CD14-positive monocyte (primary cell): ENCODE results near the gene PHLDA1. TPM values are rescaled to one million over a fixed set of nuclear protein-coding genes. Genes with fewer than 3 reads are reported as not detected.

Source experiments
- DNase-seq, 3 donors: peaks; one replicate each; pipeline ENCODE4 v3.0.0-alpha.2; 2011 to 2022
- H2AFZ ChIP-seq: 2 replicates; pipeline ENCODE4 v1.6.0; 2012; ENCODE audit warnings: mild to moderate bottlenecking, low read depth, low read length, inconsistent platforms; ENCODE audit not compliant: insufficient read depth, poor library complexity, severe bottlenecking
- H3K27ac ChIP-seq, 2 donors: 1 replicate in 1 of 2; 2 replicates in 1 of 2; pipeline ENCODE4 v1.5.1; 2012 to 2013; ENCODE audit warnings: low read length in 2 of 2, control low read depth in 1 of 2, inconsistent platforms in 1 of 2, low read depth in 1 of 2, mild to moderate bottlenecking in 1 of 2
- H3K27me3 ChIP-seq, 2 donors: one replicate each; pipeline versions ENCODE4 v1.6.0 to v1.6.1; 2011 to 2013; ENCODE audit warnings: low read length in 2 of 2; ENCODE audit not compliant: control insufficient read depth in 2 of 2, insufficient read depth in 2 of 2
- H3K36me3 ChIP-seq, 2 donors: replicated peaks in 1 of 2; 1 replicate in 1 of 2; 2 replicates in 1 of 2; pipeline versions ENCODE4 v1.5.1 to v1.6.1; 2012 to 2013; ENCODE audit warnings: low read length in 2 of 2, control low read depth in 1 of 2, inconsistent platforms in 1 of 2, mild to moderate bottlenecking in 1 of 2; ENCODE audit not compliant: insufficient read depth in 2 of 2, control insufficient read depth in 1 of 2
- H3K4me1 ChIP-seq, 2 donors: 1 replicate in 1 of 2; 2 replicates in 1 of 2; pipeline versions ENCODE4 v1.5.1 to v1.6.1; 2012 to 2013; ENCODE audit warnings: low read length in 2 of 2, control low read depth in 1 of 2, inconsistent platforms in 1 of 2, mild to moderate bottlenecking in 1 of 2, moderate library complexity in 1 of 2; ENCODE audit not compliant: insufficient read depth in 2 of 2, control insufficient read depth in 1 of 2
- H3K4me2 ChIP-seq: replicated peaks from 2 replicates; pipeline ENCODE3; 2012; ENCODE audit warnings: low read length, moderate library complexity, mild to moderate bottlenecking; ENCODE audit not compliant: poor library complexity, severe bottlenecking; ENCODE audit errors: extremely low read depth
- H3K4me3 ChIP-seq, 3 experiments: fragments of 200-600 bp in 1 of 3; sonication (generic) in 1 of 3; replicated peaks in 1 of 3; 1 replicate in 2 of 3; 2 replicates in 1 of 3; pipeline ENCODE4 v1.5.1; 2011 to 2013; ENCODE audit warnings: low read length in 3 of 3, mild to moderate bottlenecking in 3 of 3, control low read depth in 2 of 3, low read depth in 2 of 3, inconsistent platforms in 1 of 3, moderate library complexity in 1 of 3
- H3K79me2 ChIP-seq: 2 replicates; pipeline ENCODE4 v1.6.0; 2012; ENCODE audit warnings: mild to moderate bottlenecking, control low read depth, inconsistent platforms, low read length, moderate library complexity; ENCODE audit not compliant: insufficient read depth
- H3K9ac ChIP-seq: 2 replicates; pipeline ENCODE4 v1.6.0; 2017; ENCODE audit warnings: low read length, mild to moderate bottlenecking; ENCODE audit not compliant: insufficient read depth, poor library complexity, severe bottlenecking
- H3K9me3 ChIP-seq, 2 donors: replicated peaks in 1 of 2; 1 replicate in 1 of 2; 2 replicates in 1 of 2; pipeline versions ENCODE4 v1.5.1 to v1.6.1; 2012 to 2013; ENCODE audit warnings: low read length in 2 of 2, control low read depth in 1 of 2; ENCODE audit not compliant: control insufficient read depth in 1 of 2, insufficient read depth in 1 of 2
- H4K20me1 ChIP-seq: 2 replicates; pipeline ENCODE4 v1.6.0; 2012; ENCODE audit warnings: mild to moderate bottlenecking, low read length, control low read depth, moderate library complexity; ENCODE audit not compliant: insufficient read depth
- H3K27ac Mint-ChIP-seq, 7 donors: one replicate each; pipeline ENCODE4 v1.8.0; 2020; ENCODE audit warnings: mild to moderate bottlenecking in 7 of 7, mixed read lengths in 7 of 7, moderate library complexity in 6 of 7, inconsistent platforms in 2 of 7
- H3K27me3 Mint-ChIP-seq, 3 donors: one replicate each; pipeline ENCODE4 v1.8.0; 2021 to 2022; ENCODE audit warnings: low read depth in 3 of 3, mild to moderate bottlenecking in 3 of 3, mixed read lengths in 3 of 3, moderate library complexity in 3 of 3, inconsistent platforms in 1 of 3
- H3K36me3 Mint-ChIP-seq, 2 donors: one replicate each; pipeline ENCODE4 v1.8.0; 2020; ENCODE audit warnings: mixed read lengths in 2 of 2, inconsistent platforms in 1 of 2, mild to moderate bottlenecking in 1 of 2
- H3K4me1 Mint-ChIP-seq: one replicate; pipeline ENCODE4 v1.8.0; 2020; ENCODE audit warnings: mild to moderate bottlenecking, mixed read lengths
- H3K4me3 Mint-ChIP-seq, 2 donors: one replicate each; pipeline ENCODE4 v1.8.0; 2020; ENCODE audit warnings: mild to moderate bottlenecking in 2 of 2, mixed read lengths in 2 of 2, moderate library complexity in 1 of 2
- H3K9me3 Mint-ChIP-seq, 7 donors: one replicate each; pipeline ENCODE4 v1.8.0; 2020 to 2022; ENCODE audit warnings: mixed read lengths in 7 of 7, mild to moderate bottlenecking in 6 of 7, moderate library complexity in 6 of 7, inconsistent platforms in 2 of 7
- CTCF ChIP-seq: fragments of 200-600 bp; IDR thresholded peaks from one replicate; pipeline ENCODE4 v1.8.0; 2022; ENCODE audit warnings: antibody characterized with exemption, mild to moderate bottlenecking
- WGBS: methylation state at CpG from one replicate; pipeline ENCODE4 v1.1.5; 2013; ENCODE audit warnings: missing lambda C conversion rate; ENCODE audit not compliant: insufficient coverage; 5-methylcytosine and 5-hydroxymethylcytosine counted together
- intact Hi-C, 2 donors: fragments of 100-400 bp; cut with micrococcal nuclease; formaldehyde crosslinking; loops; one replicate each; pipeline versions ENCODE4 v1.15.0 to v1.15.1; 2023
- polyA plus RNA-seq, 3 donors: library from polyadenylated mRNA; depleted of rRNA in 1 of 3; unstranded in 2 of 3; stranded (reverse) in 1 of 3; fragments of 300-500 nt in 2 of 3; fragments of >200 nt in 1 of 3; fragmentation: Illumina TruSeq in 2 of 3; gene quantifications; 1 replicate in 2 of 3; 2 replicates in 1 of 3; pipeline ENCODE4 v1.2.3, GENCODE V29; 2012 to 2021

Gene PHLDA1
- polyA plus RNA-seq, 3 donors, result 1.1 to 5.8 (median 1.6) TPM

GRCh38 chr12:75982979-75983660, 48.5 kb downstream of the PHLDA1 start:
- H3K4me2 ChIP-seq, result no peak overlapping the region
- H3K36me3 Mint-ChIP-seq, result peaks cover 0 to 6% of the 10 kb centered on the region in 2 donors
- no peak overlapping the region for H3K9ac ChIP-seq
- H3K4me3 ChIP-seq, result no peak overlapping the region
- H3K4me1 ChIP-seq, result peaks cover 19 to 23% of the 10 kb centered on the region in 2 donors
- no peak overlapping the region for H3K4me3 Mint-ChIP-seq
- no peak overlapping the region for H2AFZ ChIP-seq
- no peak for DNase-seq
- no peak overlapping the region for H3K27ac ChIP-seq
- peaks cover 0 to 7% (median 2%) of the 10 kb centered on the region in 7 donors for H3K9me3 Mint-ChIP-seq
- peak overlapping the region in 2 of 7 donors; percentile 10 to 62 for H3K27ac Mint-ChIP-seq
- peaks cover 35% of the 10 kb centered on the region for H3K4me1 Mint-ChIP-seq
- H3K27me3 Mint-ChIP-seq, result peaks cover 0 to 2% (median 0%) of the 10 kb centered on the region in 3 donors
- intact Hi-C loops, result loop anchor here in 1 of 2 donors (10.0 kb wide), 1 partner anchor 48 kb away; no protein-coding TSS in a partner anchor
- no peaks in the 10 kb centered on the region for H3K36me3 ChIP-seq
- WGBS, result 84% methylated on average over 4 of the region's 5 CpGs
- no peaks in the 10 kb centered on the region for H3K9me3 ChIP-seq
- TF ChIP-seq CTCF, result no peak
- H3K79me2 ChIP-seq, result no peaks in the 10 kb centered on the region
- H3K27me3 ChIP-seq, result no peaks in the 10 kb centered on the region
- H4K20me1 ChIP-seq, result no peaks in the 10 kb centered on the region

GRCh38 chr12:75982169-75982564, 49.4 kb downstream of the PHLDA1 start:
- Mint-ChIP-seq H3K9me3 (peaks cover 0 to 3% (median 0%) of the 10 kb centered on the region in 7 donors), H3K27ac (peak overlapping the region in 2 of 7 donors; percentile 48 to 66), H3K4me1 (peaks cover 44% of the 10 kb centered on the region), H3K4me3 (no peak overlapping the region), H3K36me3 (peaks cover 0 to 6% of the 10 kb centered on the region in 2 donors), H3K27me3 (peaks cover 0 to 2% (median 0%) of the 10 kb centered on the region in 3 donors)
- H3K79me2 ChIP-seq, result no peaks in the 10 kb centered on the region
- H3K9me3 ChIP-seq, result no peaks in the 10 kb centered on the region
- H3K27ac ChIP-seq, result no peak overlapping the region
- peaks cover 27 to 30% of the 10 kb centered on the region in 2 donors for H3K4me1 ChIP-seq
- no peak for TF ChIP-seq CTCF
- intact Hi-C loops, result loop anchor here in 1 of 2 donors (10.0 kb wide), 1 partner anchor 47 kb away; no protein-coding TSS in a partner anchor
- no peaks in the 10 kb centered on the region for H3K27me3 ChIP-seq
- no peaks in the 10 kb centered on the region for H4K20me1 ChIP-seq
- no peaks in the 10 kb centered on the region for H3K36me3 ChIP-seq
- no peak overlapping the region for H3K4me3 ChIP-seq
- H3K9ac ChIP-seq, result no peak overlapping the region
- 89% methylated on average over 6 of the region's 8 CpGs for WGBS
- no peak overlapping the region for H2AFZ ChIP-seq
- no peak overlapping the region for H3K4me2 ChIP-seq
- DNase-seq, result no peak
